Gastroesophageal sphincter (tissue), 4 donors: ENCODE measurements around the gene PPP6C. TPM values are rescaled to one million over a fixed set of nuclear protein-coding genes. Genes with fewer than 3 reads are reported as not detected.
"Not testable (repeated sequence)": the region's sequence is repeated elsewhere in the genome, so short reads cannot be mapped to it uniquely, and the experiment has no call there.

Experiments used
- ATAC-seq: fragments of 150-250 bp; one replicate; pipeline ENCODE4 v1.9.1; 2016; ENCODE audit warnings: mild to moderate bottlenecking, moderate library complexity
- H3K27ac ChIP-seq, 4 donors: fragments of 200-600 bp; sonication (generic) in 3 of 4; 1 replicate in 3 of 4; 2 replicates in 1 of 4; pipeline ENCODE4 v1.5.1; 2016 to 2019
- H3K27me3 ChIP-seq: fragments of 200-600 bp; sonication (generic); one replicate; pipeline ENCODE4 v1.5.1; 2019
- H3K36me3 ChIP-seq, 2 donors: fragments of 200-600 bp; sonication (generic); one replicate each; pipeline ENCODE4 v1.5.1; 2019; ENCODE audit warnings: control low read depth in 1 of 2
- H3K4me1 ChIP-seq, 3 donors: fragments of 200-600 bp; sonication (generic); 1 replicate in 2 of 3; 2 replicates in 1 of 3; pipeline ENCODE4 v1.5.1; 2016 to 2019; ENCODE audit warnings: control low read depth in 2 of 3
- H3K4me3 ChIP-seq, 2 donors: fragments of 200-600 bp; sonication (generic); one replicate each; pipeline ENCODE4 v1.5.1; 2019; ENCODE audit warnings: mild to moderate bottlenecking in 1 of 2, moderate library complexity in 1 of 2
- H3K9me3 ChIP-seq, 3 donors: fragments of 200-600 bp; sonication (generic); one replicate each; pipeline ENCODE4 v1.5.1; 2017 to 2019; ENCODE audit warnings: control low read depth in 2 of 3
- EP300 ChIP-seq: sonication (generic); formaldehyde crosslinking; IDR thresholded peaks from one replicate; pipeline ENCODE4 v1.6.1; 2017; ENCODE audit warnings: antibody characterized with exemption, mild to moderate bottlenecking
- POLR2A ChIP-seq, 2 donors: fragments of 450-650 bp; IDR thresholded peaks; one replicate each; pipeline ENCODE4 v1.6.1; 2017; ENCODE audit warnings: antibody characterized with exemption in 2 of 2, mild to moderate bottlenecking in 2 of 2, moderate library complexity in 1 of 2
- POLR2AphosphoS5 ChIP-seq: sonication (generic); formaldehyde crosslinking; IDR thresholded peaks from one replicate; pipeline ENCODE4 v1.6.1; 2017; ENCODE audit warnings: antibody characterized with exemption
- WGBS, 2 donors: methylation state at CpG; one replicate each; pipeline ENCODE4 v1.1.5; 2018; ENCODE audit warnings: low coverage in 1 of 2; 5-methylcytosine and 5-hydroxymethylcytosine counted together
- total RNA-seq, 4 donors: library from RNA; depleted of rRNA; stranded (reverse); fragments of >200 nt; gene quantifications; one replicate each; pipeline ENCODE4 v1.1.0, GENCODE V29; 2016
- TF ChIP-seq, protein P1 (sequence below), 4 experiments: fragments of 200-600 bp in 2 of 4; fragments of 450-650 bp in 2 of 4; sonication (generic) in 1 of 4; IDR thresholded peaks; one replicate each; pipeline ENCODE4 v1.5.1; 2017 to 2019; ENCODE audit warnings: antibody characterized with exemption in 4 of 4, mild to moderate bottlenecking in 2 of 4, moderate library complexity in 2 of 4

Gene PPP6C
- total RNA-seq, 4 donors from 2014 or later, result 28.5 to 49.9 (median 38.0) TPM

DNA sequence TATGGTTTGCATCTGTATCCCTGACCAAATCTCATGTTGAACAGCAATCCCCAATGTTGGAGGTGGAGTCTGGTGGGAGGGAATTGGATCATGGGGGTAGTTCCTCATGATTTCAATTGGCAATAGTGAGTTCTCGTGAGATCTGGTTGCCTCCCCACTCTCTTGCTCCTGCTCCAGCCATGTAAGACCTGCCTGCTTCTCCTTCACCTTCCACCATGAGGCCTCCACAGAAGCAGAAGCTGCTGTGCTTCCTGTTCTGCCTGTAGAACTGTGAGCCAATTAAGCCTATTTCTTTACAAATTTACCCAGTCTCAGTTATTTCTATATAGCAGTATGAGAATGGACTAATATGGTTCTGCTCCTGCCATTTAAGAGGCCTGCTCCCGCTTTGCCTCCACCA lies 79.1 kb downstream of the PPP6C start:
- no peak for TF ChIP-seq POLR2AphosphoS5
- H3K4me1 ChIP-seq, result no peaks in the 10 kb centered on the region
- H3K4me3 ChIP-seq, result no peak overlapping the region
- H3K27ac ChIP-seq, result no peak overlapping the region
- 88 to 100% methylated on average over 2 of the region's 2 CpGs for WGBS, 2 donors
- no peaks in the 10 kb centered on the region for H3K36me3 ChIP-seq
- peaks cover 0 to 6% (median 0%) of the 10 kb centered on the region in 3 donors for H3K9me3 ChIP-seq
- ATAC-seq, result no peak
- H3K27me3 ChIP-seq, result no peaks in the 10 kb centered on the region

DNA sequence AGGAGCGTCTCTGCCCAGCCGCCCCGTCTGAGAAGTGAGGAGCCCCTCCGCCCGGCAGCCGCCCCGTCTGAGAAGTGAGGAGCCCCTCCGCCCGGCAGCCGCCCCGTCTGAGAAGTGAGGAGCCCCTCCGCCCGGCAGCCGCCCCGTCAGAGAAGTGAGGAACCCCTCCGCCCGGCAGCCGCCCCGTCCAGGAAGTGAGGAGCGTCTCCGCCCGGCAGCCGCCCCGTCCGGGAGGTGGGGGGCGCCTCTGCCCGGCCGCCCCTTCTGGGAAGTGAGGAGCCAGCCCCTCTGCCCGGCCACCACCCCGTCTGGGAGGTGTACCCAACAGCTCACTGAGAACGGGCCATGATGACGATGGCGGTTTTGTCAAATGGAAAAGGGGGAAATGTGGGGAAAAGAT lies 81.1 kb downstream of the PPP6C start:
- peaks cover 2 to 10% (median 3%) of the 10 kb centered on the region in 3 donors for H3K4me1 ChIP-seq
- not testable (repeated sequence) for H3K27me3 ChIP-seq, H3K36me3 ChIP-seq, ATAC-seq, H3K9me3 ChIP-seq, H3K27ac ChIP-seq, H3K4me3 ChIP-seq
- WGBS, 2 donors, result no CpG with 5 or more reads among the region's 33 CpGs

DNA sequence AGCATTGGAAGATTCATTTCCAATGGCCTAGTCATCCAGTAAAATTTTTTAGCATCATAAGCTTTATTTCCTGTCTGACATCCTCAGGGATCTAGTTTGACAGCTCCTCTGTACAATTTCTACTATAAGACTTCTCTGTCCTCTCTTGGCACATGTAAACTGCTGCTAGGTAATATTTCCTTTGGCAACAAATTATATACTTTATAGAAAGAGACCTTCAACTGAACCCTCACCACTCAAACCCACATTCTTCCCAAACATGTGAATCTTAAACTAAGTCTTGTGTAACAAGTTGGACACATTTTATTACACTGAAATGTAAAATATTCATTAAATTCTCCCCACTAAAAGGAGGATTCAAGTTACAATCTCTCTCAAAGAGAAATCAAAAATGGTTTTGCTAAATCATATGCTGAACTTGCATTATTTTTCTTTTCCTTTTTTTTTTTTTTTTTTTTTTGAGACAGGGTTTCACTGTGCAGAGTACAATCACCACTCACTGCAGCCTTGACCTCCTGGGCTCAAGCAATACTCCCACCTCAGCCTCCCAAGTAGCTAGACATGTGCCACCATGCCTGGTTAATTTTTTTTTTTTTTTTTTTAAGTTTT lies 83.2 kb downstream of the PPP6C start:
- no peaks in the 10 kb centered on the region for H3K36me3 ChIP-seq
- no peaks in the 10 kb centered on the region for H3K9me3 ChIP-seq
- TF ChIP-seq POLR2AphosphoS5 (no peak), EP300 (no peak), POLR2A (IDR thresholded peaks at IDR 0.05) (no peak)
- TF ChIP-seq, protein P1, sequence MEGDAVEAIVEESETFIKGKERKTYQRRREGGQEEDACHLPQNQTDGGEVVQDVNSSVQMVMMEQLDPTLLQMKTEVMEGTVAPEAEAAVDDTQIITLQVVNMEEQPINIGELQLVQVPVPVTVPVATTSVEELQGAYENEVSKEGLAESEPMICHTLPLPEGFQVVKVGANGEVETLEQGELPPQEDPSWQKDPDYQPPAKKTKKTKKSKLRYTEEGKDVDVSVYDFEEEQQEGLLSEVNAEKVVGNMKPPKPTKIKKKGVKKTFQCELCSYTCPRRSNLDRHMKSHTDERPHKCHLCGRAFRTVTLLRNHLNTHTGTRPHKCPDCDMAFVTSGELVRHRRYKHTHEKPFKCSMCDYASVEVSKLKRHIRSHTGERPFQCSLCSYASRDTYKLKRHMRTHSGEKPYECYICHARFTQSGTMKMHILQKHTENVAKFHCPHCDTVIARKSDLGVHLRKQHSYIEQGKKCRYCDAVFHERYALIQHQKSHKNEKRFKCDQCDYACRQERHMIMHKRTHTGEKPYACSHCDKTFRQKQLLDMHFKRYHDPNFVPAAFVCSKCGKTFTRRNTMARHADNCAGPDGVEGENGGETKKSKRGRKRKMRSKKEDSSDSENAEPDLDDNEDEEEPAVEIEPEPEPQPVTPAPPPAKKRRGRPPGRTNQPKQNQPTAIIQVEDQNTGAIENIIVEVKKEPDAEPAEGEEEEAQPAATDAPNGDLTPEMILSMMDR (IDR thresholded peaks at IDR 0.05), result no peak
- no peak for ATAC-seq
- no peak overlapping the region for H3K4me3 ChIP-seq
- no peak overlapping the region for H3K27ac ChIP-seq
- peaks cover 2 to 12% (median 4%) of the 10 kb centered on the region in 3 donors for H3K4me1 ChIP-seq
- no peaks in the 10 kb centered on the region for H3K27me3 ChIP-seq

DNA sequence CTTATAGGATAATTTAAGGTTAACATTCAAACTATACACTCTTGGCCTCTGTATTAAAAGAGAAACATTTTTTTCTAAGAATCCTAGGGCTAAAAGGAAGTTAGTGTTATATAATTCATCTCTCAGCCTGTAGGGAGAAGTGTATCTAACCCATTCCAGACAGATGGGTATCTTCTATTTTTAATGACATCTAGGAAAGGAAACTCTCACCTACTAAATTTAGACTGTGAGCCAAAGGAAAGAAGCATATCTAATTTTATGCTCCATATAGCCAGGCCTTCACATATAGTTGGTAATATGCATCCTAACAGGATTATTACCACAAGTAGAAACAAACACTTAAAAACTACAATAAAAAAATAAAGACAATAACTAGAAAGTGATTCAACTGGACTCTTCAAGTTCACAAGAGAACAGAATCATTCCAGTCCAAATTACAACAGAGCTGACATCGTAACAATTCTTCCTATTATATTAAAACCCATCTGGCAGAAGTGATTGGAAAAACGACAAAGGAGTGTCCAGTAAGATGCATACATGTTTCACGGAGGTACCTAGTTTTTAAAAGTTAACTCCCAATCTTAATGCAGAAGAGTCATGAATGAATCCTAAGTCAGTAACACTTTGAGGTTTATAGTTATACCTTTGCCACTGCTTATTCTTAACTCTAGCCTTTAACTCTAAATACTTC lies 85.7 kb downstream of the PPP6C start:
- Histone ChIP-seq H3K4me3 (no peak overlapping the region), H3K36me3 (no peaks in the 10 kb centered on the region), H3K9me3 (no peaks in the 10 kb centered on the region), H3K4me1 (peaks cover 2 to 19% (median 4%) of the 10 kb centered on the region in 3 donors), H3K27me3 (no peaks in the 10 kb centered on the region), H3K27ac (no peak overlapping the region)
- TF ChIP-seq EP300, result no peak
- TF ChIP-seq POLR2AphosphoS5, result no peak
- TF ChIP-seq, protein P1 (IDR thresholded peaks at IDR 0.05), result no peak
- TF ChIP-seq POLR2A (IDR thresholded peaks at IDR 0.05), result no peak
- WGBS, 2 donors, result 26 to 55% methylated on average over 3 of the region's 3 CpGs
- ATAC-seq, result no peak

DNA sequence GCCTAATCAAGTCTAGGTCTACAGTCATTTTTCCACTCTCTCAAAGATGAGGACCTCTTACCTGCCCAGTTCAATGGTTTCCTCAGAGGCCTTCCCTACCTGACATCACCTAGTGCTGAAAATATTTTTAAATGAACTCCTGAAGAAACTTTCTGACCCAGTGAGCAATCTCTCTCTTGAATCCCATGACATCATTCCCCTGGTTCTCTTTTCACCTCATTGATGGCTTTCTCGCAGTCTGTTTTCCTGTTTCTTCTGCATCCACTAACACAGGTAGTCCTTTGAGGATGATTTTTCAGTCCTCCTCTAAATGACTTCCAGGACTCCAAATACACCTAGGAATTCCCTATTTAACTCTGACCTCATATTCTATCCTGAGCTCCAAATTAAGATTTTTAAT lies 86.6 kb downstream of the PPP6C start:
- Histone ChIP-seq H3K27me3 (no peaks in the 10 kb centered on the region), H3K27ac (no peak overlapping the region), H3K4me1 (peaks cover 2 to 28% (median 4%) of the 10 kb centered on the region in 3 donors), H3K9me3 (no peaks in the 10 kb centered on the region), H3K36me3 (no peaks in the 10 kb centered on the region), H3K4me3 (no peak overlapping the region)
- 92 to 100% methylated on average over 1 of the region's 1 CpG for WGBS, 2 donors
- no peak for ATAC-seq
- no peak for TF ChIP-seq POLR2AphosphoS5
- TF ChIP-seq POLR2A (IDR thresholded peaks at IDR 0.05), result no peak
- TF ChIP-seq, protein P1 (IDR thresholded peaks at IDR 0.05), result no peak
- TF ChIP-seq EP300, result no peak

DNA sequence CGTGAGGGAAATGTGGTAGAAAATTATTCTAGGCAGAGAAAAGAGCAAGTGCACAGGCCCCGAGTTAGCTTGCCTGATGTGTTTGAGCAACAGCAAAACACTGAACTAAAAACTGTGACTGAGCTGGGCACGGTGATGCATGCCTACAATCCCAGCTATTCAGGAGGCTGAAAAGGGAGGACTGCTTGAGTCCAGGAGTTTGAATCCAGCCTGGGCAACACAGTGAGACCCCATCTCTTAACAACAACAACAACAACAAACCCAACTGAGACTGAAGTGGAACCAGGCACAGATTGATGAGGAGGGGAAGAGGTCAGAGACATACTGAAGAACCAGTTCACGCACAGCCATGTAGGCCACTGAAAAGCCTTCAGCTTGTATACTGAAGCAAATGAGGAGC lies 88.8 kb downstream of the PPP6C start:
- Histone ChIP-seq H3K36me3 (no peaks in the 10 kb centered on the region), H3K4me1 (peaks cover 2 to 29% (median 4%) of the 10 kb centered on the region in 3 donors), H3K4me3 (no peak overlapping the region), H3K27ac (no peak overlapping the region), H3K9me3 (no peaks in the 10 kb centered on the region), H3K27me3 (no peaks in the 10 kb centered on the region)
- no peak for ATAC-seq
- no peak for TF ChIP-seq POLR2AphosphoS5
- no peak for TF ChIP-seq EP300
- TF ChIP-seq, protein P1 (IDR thresholded peaks at IDR 0.05), result no peak
- WGBS, 2 donors, result 60 to 84% methylated on average over 3 to 4 of the region's 4 CpGs
